ENCODE data around the gene OSBPL3. TPM values are rescaled to one million over a fixed set of nuclear protein-coding genes. Genes with fewer than 3 reads are reported as not detected.

OSBPL3 gene
- polyA plus RNA-seq, 3 donors = 2.6 to 9.2 (median 3.7) TPM

DNA sequence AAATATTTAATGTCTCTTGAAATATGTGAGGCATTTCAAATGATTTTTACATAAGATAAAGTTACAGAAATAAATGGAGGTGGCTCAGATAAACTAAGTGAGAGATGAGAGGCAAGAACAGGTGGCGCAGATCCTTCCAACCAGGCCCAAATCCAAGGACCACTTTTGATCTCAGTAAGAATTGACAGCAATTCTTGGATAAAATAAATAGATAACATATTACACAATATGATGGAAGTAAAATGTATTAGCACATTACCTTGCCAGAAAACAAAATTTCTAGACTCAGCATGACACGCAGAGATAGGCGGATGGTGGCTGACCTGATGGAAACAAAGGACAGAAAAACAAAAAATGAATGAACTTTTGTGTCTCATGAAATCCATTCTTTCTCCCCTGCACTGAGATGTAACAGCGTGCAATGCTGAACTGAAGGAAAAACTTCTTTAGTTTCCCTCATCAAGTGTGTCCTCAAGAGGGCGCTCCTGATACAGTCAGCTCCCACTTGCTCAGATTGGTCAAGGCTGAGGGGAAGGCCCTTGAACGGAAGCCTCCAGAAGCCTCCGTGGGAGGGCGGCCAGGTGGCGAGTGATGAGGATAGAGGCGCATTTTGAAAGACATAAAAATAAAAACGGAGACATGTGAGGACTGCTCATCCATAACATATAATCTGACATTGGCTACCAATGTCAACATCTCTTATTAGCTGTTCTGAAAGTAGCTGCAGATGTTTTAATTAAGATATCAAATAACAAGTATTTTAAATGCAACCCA lies 159.9 kb downstream of the OSBPL3 start:
- H3K4me1 Mint-ChIP-seq = peaks cover 29% of the 10 kb centered on the region

GRCh38 chr7:24817339-24817738 lies 162.6 kb downstream of the OSBPL3 start:
- no peak overlapping the region for H3K27ac Mint-ChIP-seq
- no peak for DNase-seq
- H3K27me3 Mint-ChIP-seq (ENCODE audit: low read depth in 3 of 3) = no peaks in the 10 kb centered on the region
- Histone ChIP-seq H3K9me3 (replicated peaks in 1 of 2; ENCODE audit: control insufficient read depth in 1 of 2, insufficient read depth in 1 of 2, low read length in 2 of 2) (no peaks in the 10 kb centered on the region), H3K27me3 (ENCODE audit: control insufficient read depth in 2 of 2, insufficient read depth in 2 of 2, low read length in 2 of 2) (no peaks in the 10 kb centered on the region), H3K27ac (ENCODE audit: low read depth in 1 of 2, low read length in 2 of 2) (no peak overlapping the region), H3K4me3 (replicated peaks in 1 of 3; ENCODE audit: low read depth in 2 of 3, low read length in 3 of 3) (no peak overlapping the region), H3K36me3 (replicated peaks in 1 of 2; ENCODE audit: control insufficient read depth in 1 of 2, insufficient read depth in 2 of 2, low read length in 2 of 2) (peaks cover 0 to 28% of the 10 kb centered on the region in 2 donors), H2AFZ (ENCODE audit: insufficient read depth, low read depth, low read length, poor library complexity, severe bottlenecking) (no peak overlapping the region), H3K4me2 (replicated peaks; ENCODE audit: extremely low read depth, low read length, poor library complexity, severe bottlenecking) (no peak overlapping the region), H3K4me1 (ENCODE audit: control insufficient read depth in 1 of 2, insufficient read depth in 2 of 2, low read length in 2 of 2) (peaks cover 20 to 22% of the 10 kb centered on the region in 2 donors), H3K79me2 (ENCODE audit: insufficient read depth, low read length) (no peaks in the 10 kb centered on the region), H4K20me1 (ENCODE audit: insufficient read depth, low read length) (no peaks in the 10 kb centered on the region), H3K9ac (ENCODE audit: insufficient read depth, low read length, poor library complexity, severe bottlenecking) (no peak overlapping the region)
- peaks cover 22 to 25% of the 10 kb centered on the region in 2 donors for H3K36me3 Mint-ChIP-seq
- peaks cover 29% of the 10 kb centered on the region for H3K4me1 Mint-ChIP-seq
- intact Hi-C loops (cut with micrococcal nuclease) = loop anchor here in 1 of 2 donors (5.0 kb wide), 1 partner anchor 275 kb away; no protein-coding TSS in a partner anchor
- WGBS (ENCODE audit: insufficient coverage) = 97% methylated on average over 3 of the region's 4 CpGs
- H3K4me3 Mint-ChIP-seq = no peak overlapping the region
- no peak for TF ChIP-seq CTCF (IDR thresholded peaks at IDR 0.05)
- no peaks in the 10 kb centered on the region for H3K9me3 Mint-ChIP-seq

More for the DNA sequence above, 159.9 kb downstream of the OSBPL3 start:
- peak; percentile 90 for TF ChIP-seq CTCF (IDR thresholded peaks at IDR 0.05)
- H3K4me3 ChIP-seq (replicated peaks in 1 of 3; ENCODE audit: low read depth in 2 of 3, low read length in 3 of 3) = peak overlapping the region in 1 of 3 experiments; percentile 33
- no peak overlapping the region for H3K9ac ChIP-seq (ENCODE audit: insufficient read depth, low read length, poor library complexity, severe bottlenecking)
- no peaks in the 10 kb centered on the region for H3K79me2 ChIP-seq (ENCODE audit: insufficient read depth, low read length)
- WGBS (ENCODE audit: insufficient coverage) = 30% methylated on average over 2 of the region's 11 CpGs
- H4K20me1 ChIP-seq (ENCODE audit: insufficient read depth, low read length) = no peaks in the 10 kb centered on the region
- no peaks in the 10 kb centered on the region for H3K9me3 ChIP-seq (replicated peaks in 1 of 2; ENCODE audit: control insufficient read depth in 1 of 2, insufficient read depth in 1 of 2, low read length in 2 of 2)
- peaks cover 16 to 25% of the 10 kb centered on the region in 2 donors for H3K36me3 Mint-ChIP-seq
- no peaks in the 10 kb centered on the region for H3K27me3 ChIP-seq (ENCODE audit: control insufficient read depth in 2 of 2, insufficient read depth in 2 of 2, low read length in 2 of 2)
- peak overlapping the region in 1 of 2 donors; percentile 93 for H3K27ac ChIP-seq (ENCODE audit: low read depth in 1 of 2, low read length in 2 of 2)
- peaks cover 0 to 20% of the 10 kb centered on the region in 2 donors for H3K36me3 ChIP-seq (replicated peaks in 1 of 2; ENCODE audit: control insufficient read depth in 1 of 2, insufficient read depth in 2 of 2, low read length in 2 of 2)
- H2AFZ ChIP-seq (ENCODE audit: insufficient read depth, low read depth, low read length, poor library complexity, severe bottlenecking) = no peak overlapping the region
- peak overlapping the region; percentile 55 to 69 for H3K4me3 Mint-ChIP-seq
- no peaks in the 10 kb centered on the region for H3K9me3 Mint-ChIP-seq
- H3K4me2 ChIP-seq (replicated peaks; ENCODE audit: extremely low read depth, low read length, poor library complexity, severe bottlenecking) = peak overlapping the region; percentile 65
- H3K27me3 Mint-ChIP-seq (ENCODE audit: low read depth in 3 of 3) = no peaks in the 10 kb centered on the region
- H3K4me1 ChIP-seq (ENCODE audit: control insufficient read depth in 1 of 2, insufficient read depth in 2 of 2, low read length in 2 of 2) = peaks cover 22 to 25% of the 10 kb centered on the region in 2 donors
- H3K27ac Mint-ChIP-seq = peak overlapping the region; percentile 89 to 98 (median 97)
- DNase-seq = peak; percentile 71 to 84 (median 81)
- intact Hi-C loops (cut with micrococcal nuclease) = loop anchor here (5.0 kb wide), 2 partner anchors 162 to 272 kb away; partner anchors contain the start of gene OSBPL3 (in 1 of the 2)
